ACC112 (cell line): ENCODE measurements around the gene ADAMTSL4.
A peak's percentile ranks its signal among the peaks of the same experiment; 100 is the strongest.

Source experiments
- H2AFZ ChIP-seq: fragments of 200-600 bp; sonication (generic); one replicate; pipeline ENCODE4 v1.6.0; 2017; ENCODE audit warnings: antibody characterized with exemption, low read length; ENCODE audit not compliant: unreplicated experiment
- H3K27ac ChIP-seq: fragments of 200-600 bp; sonication (generic); 2 replicates; pipeline ENCODE4 v1.5.1; 2014; ENCODE audit warnings: low read depth, mild to moderate bottlenecking, antibody characterized with exemption, low read length, moderate library complexity
- H3K27me3 ChIP-seq: fragments of 200-600 bp; sonication (generic); 2 replicates; pipeline ENCODE4 v1.6.1; 2014; ENCODE audit warnings: mild to moderate bottlenecking, antibody characterized with exemption, low read length, moderate library complexity, mixed read lengths; ENCODE audit not compliant: insufficient read depth
- H3K36me3 ChIP-seq: fragments of 200-600 bp; sonication (generic); 2 replicates; pipeline ENCODE4 v1.6.1; 2016; ENCODE audit warnings: mild to moderate bottlenecking, antibody characterized with exemption, low read length, moderate library complexity, mixed read lengths; ENCODE audit not compliant: insufficient read depth
- H3K4me1 ChIP-seq: fragments of 200-600 bp; sonication (generic); one replicate; pipeline ENCODE4 v1.6.1; 2016; ENCODE audit warnings: low read length, mixed read lengths; ENCODE audit not compliant: insufficient read depth, unreplicated experiment, control insufficient read depth
- H3K4me3 ChIP-seq: fragments of 200-600 bp; sonication (generic); 2 replicates; pipeline ENCODE4 v1.5.1; 2014; ENCODE audit warnings: mild to moderate bottlenecking, low read depth, low read length
- H3K79me2 ChIP-seq: fragments of 200-600 bp; sonication (generic); one replicate; pipeline ENCODE4 v1.6.0; 2016; ENCODE audit warnings: low read length; ENCODE audit not compliant: control insufficient read depth, unreplicated experiment, insufficient read depth

ADAMTSL4 gene

GRCh38 chr1:150548632-150549495 lies at the start of gene ADAMTSL4:
TSS of gene ADAMTSL4 (plus strand) at chr1:150549408. CDS start at chr1:150552289, 2,881 bp downstream.
- Histone ChIP-seq H2AFZ (no peak within 1 kb of the TSS), H3K79me2 (no peaks in the 10 kb centered on the region), H3K4me1 (peaks cover 37% of the 10 kb centered on the region), H3K4me3 (peak within 1 kb of the TSS; percentile 79), H3K36me3 (no peaks in the 10 kb centered on the region), H3K27ac (peak within 1 kb of the TSS; percentile 21; the same call in 1 of the 2 replicates), H3K27me3 (no peaks in the 10 kb centered on the region)

GRCh38 chr1:150505431-150505830 lies 43.8 kb upstream of the ADAMTSL4 start:
- H3K4me3 ChIP-seq, result no peak overlapping the region
- no peaks in the 10 kb centered on the region for H3K36me3 ChIP-seq
- peaks cover 17% of the 10 kb centered on the region for H3K4me1 ChIP-seq
- no peaks in the 10 kb centered on the region for H3K27me3 ChIP-seq
- H3K79me2 ChIP-seq, result peaks cover 7% of the 10 kb centered on the region
- H2AFZ ChIP-seq, result no peak overlapping the region
- H3K27ac ChIP-seq, result no peak overlapping the region

- Histone ChIP-seq H3K4me3 (peak within 1 kb of the TSS; percentile 76), H3K4me1 (peaks cover 21% of the 10 kb centered on the region), H3K79me2 (peaks cover 7% of the 10 kb centered on the region), H3K27me3 (no peaks in the 10 kb centered on the region), H2AFZ (no peak within 1 kb of the TSS), H3K27ac (peak within 1 kb of the TSS; percentile 56), H3K36me3 (no peaks in the 10 kb centered on the region)
These were observed 41.0 kb upstream of the ADAMTSL4 start, which contains the start of gene ECM1 for GRCh38 chr1:150507912-150508864. TSS of gene ECM1 (plus strand) at chr1:150508109. CDS start at chr1:150508210, 101 bp downstream.

GRCh38 chr1:150508982-150509381 lies 40.2 kb upstream of the ADAMTSL4 start:
- Histone ChIP-seq H3K27ac (no peak overlapping the region), H3K27me3 (no peaks in the 10 kb centered on the region), H2AFZ (no peak overlapping the region), H3K79me2 (peaks cover 7% of the 10 kb centered on the region), H3K4me3 (peak overlapping the region; percentile 76), H3K36me3 (no peaks in the 10 kb centered on the region; the same call in 1 of the 2 replicates), H3K4me1 (peaks cover 26% of the 10 kb centered on the region)

- no peak overlapping the region for H3K4me3 ChIP-seq
- H2AFZ ChIP-seq, result no peak overlapping the region
- no peaks in the 10 kb centered on the region; the same call in 1 of the 2 replicates for H3K36me3 ChIP-seq
- peaks cover 7% of the 10 kb centered on the region for H3K79me2 ChIP-seq
- H3K4me1 ChIP-seq, result peaks cover 29% of the 10 kb centered on the region
- H3K27ac ChIP-seq, result no peak overlapping the region
- H3K27me3 ChIP-seq, result no peaks in the 10 kb centered on the region
These were observed 37.7 kb upstream of the ADAMTSL4 start for GRCh38 chr1:150511551-150511950.

GRCh38 chr1:150511985-150512660 lies 37.1 kb upstream of the ADAMTSL4 start:
- peaks cover 31% of the 10 kb centered on the region for H3K4me1 ChIP-seq
- no peaks in the 10 kb centered on the region; the same call in 1 of the 2 replicates for H3K36me3 ChIP-seq
- H3K27ac ChIP-seq, result no peak overlapping the region
- no peak overlapping the region for H3K4me3 ChIP-seq
- H2AFZ ChIP-seq, result no peak overlapping the region
- H3K79me2 ChIP-seq, result peaks cover 7% of the 10 kb centered on the region
- H3K27me3 ChIP-seq, result no peaks in the 10 kb centered on the region

- Histone ChIP-seq H3K27me3 (no peaks in the 10 kb centered on the region), H2AFZ (no peak overlapping the region), H3K79me2 (peaks cover 7% of the 10 kb centered on the region), H3K36me3 (no peaks in the 10 kb centered on the region; the same call in 1 of the 2 replicates), H3K4me1 (peaks cover 27% of the 10 kb centered on the region), H3K27ac (no peak overlapping the region), H3K4me3 (no peak overlapping the region)
These were observed 36.4 kb upstream of the ADAMTSL4 start for GRCh38 chr1:150512846-150513245.

- H2AFZ ChIP-seq, result no peak overlapping the region
- no peak overlapping the region for H3K4me3 ChIP-seq
- no peaks in the 10 kb centered on the region; the same call in 1 of the 2 replicates for H3K36me3 ChIP-seq
- H3K27ac ChIP-seq, result no peak overlapping the region
- H3K79me2 ChIP-seq, result peaks cover 7% of the 10 kb centered on the region
- no peaks in the 10 kb centered on the region for H3K27me3 ChIP-seq
- H3K4me1 ChIP-seq, result peaks cover 22% of the 10 kb centered on the region
These were observed 35.8 kb upstream of the ADAMTSL4 start for GRCh38 chr1:150513351-150513791.

GRCh38 chr1:150514260-150514659 lies 34.9 kb upstream of the ADAMTSL4 start:
- no peak overlapping the region for H3K27ac ChIP-seq

GRCh38 chr1:150514913-150515327 lies 34.3 kb upstream of the ADAMTSL4 start:
- H3K4me1 ChIP-seq, result peaks cover 14% of the 10 kb centered on the region
- H3K27ac ChIP-seq, result no peak overlapping the region
- no peaks in the 10 kb centered on the region; the same call in 1 of the 2 replicates for H3K36me3 ChIP-seq
- H3K4me3 ChIP-seq, result peak overlapping the region; percentile 72
- no peaks in the 10 kb centered on the region for H3K27me3 ChIP-seq
- no peaks in the 10 kb centered on the region for H3K79me2 ChIP-seq
- peak overlapping the region; percentile 33 for H2AFZ ChIP-seq

More at GRCh38 chr1:150514260-150514659, 34.9 kb upstream of the ADAMTSL4 start:
- Histone ChIP-seq H3K4me3 (no peak overlapping the region), H3K27me3 (no peaks in the 10 kb centered on the region), H3K4me1 (peaks cover 14% of the 10 kb centered on the region), H3K79me2 (peaks cover under 1% of the 10 kb centered on the region), H3K36me3 (no peaks in the 10 kb centered on the region; the same call in 1 of the 2 replicates), H2AFZ (no peak overlapping the region)
